UCSD-AML1 (cell line): ENCODE measurements around the gene C6orf52.
A peak's percentile ranks its signal among the peaks of the same experiment; 100 is the strongest.

Experiments
- DNase-seq: peaks from one replicate; lab custom pipeline; 2025; ENCODE audit not compliant: unreplicated experiment; lab: John Stamatoyannopoulos, UW

Gene C6orf52

DNA sequence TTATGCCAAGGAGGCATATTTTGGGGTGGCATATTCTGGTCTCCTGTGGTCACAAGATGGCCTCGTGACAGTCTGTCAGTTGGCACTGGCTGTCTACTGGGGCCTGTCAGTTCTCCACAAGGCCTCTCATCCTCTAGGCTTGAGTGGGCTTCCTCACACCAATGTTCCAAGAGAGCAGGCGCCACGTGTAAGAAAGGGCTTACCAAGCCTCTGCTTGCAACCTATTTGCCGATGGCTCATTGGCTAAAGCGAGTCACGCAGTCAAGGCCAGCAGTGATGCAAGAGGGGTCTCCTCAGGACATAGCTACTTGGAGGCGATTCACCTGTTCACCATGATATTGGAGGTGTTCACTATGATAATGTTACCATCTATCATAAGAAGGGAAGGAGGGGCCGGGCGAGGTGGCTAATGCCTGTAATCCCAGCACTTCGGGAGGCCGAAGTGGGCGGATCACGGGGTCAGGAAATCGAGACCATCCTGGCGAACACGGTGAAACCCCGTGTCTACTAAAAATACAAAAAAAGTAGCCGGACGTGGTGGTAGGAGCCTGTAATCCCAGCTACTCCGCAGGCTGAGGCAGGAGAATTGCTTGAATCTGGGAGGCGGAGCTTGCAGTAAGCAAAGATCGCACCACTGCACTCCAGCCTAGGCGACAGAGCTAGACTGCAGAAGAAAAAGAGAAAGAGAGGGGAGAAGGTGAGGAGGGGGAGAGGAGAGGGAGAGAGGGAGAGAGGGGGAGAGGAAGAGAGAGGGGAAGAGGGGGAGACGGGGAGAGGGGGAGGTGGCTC is 35.3 kb downstream of the C6orf52 start:
- DNase-seq, result no peak

DNA sequence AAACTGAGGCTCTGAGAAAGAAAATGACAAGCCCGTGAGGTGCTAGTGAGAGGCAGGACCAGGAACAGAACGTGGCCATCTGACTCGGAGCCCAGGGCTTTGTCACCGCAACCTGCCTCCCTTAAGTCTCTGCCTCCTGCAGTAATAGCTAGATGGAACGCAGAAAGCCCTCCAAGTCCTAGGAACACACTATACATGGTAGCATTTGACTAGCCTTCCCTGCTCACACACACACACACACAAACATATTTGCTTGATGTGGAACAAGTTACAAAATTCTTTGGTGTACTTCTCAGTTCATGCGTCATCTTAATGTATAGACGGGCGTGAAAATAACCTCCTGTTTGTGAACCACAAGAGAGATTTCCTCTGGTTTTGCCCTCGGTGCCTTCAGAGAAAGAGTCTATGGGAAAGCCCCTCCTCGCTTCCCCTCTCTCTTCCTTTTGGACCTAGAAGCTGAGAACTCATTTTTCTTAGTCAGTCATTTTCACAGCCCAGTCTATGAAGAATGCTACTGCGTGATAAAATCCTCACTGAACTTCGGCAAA is 38.8 kb downstream of the C6orf52 start:
- DNase-seq, result no peak

- DNase-seq, result no peak
These were observed 50.2 kb downstream of the C6orf52 start for GRCh38 chr6:10644225-10644624.

DNA sequence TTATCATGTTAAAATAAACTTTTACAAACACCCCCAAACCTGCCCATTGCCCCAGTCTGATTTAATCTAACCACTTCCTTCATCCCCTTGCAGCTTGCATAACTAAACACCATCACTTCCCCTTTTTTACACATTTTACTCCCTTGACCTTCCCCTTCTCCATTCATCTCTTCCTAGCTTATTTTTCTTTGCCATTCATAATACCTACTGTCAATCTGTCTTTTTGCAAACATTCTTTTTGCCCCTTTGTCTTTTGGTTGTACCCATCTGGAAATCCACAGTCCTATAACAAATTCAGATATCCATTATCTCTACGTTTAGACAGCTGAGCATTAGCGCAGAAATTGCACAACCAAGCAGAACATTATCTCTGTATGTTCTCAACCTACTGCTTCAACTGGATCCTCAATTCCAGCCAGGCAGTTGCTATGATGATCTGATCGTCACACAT is 51.2 kb downstream of the C6orf52 start:
- DNase-seq, result no peak

- DNase-seq, result no peak
These were observed 52.9 kb downstream of the C6orf52 start for GRCh38 chr6:10641528-10641927.

GRCh38 chr6:10640412-10640811 is 54.0 kb downstream of the C6orf52 start:
- peak; percentile 30 for DNase-seq

DNA sequence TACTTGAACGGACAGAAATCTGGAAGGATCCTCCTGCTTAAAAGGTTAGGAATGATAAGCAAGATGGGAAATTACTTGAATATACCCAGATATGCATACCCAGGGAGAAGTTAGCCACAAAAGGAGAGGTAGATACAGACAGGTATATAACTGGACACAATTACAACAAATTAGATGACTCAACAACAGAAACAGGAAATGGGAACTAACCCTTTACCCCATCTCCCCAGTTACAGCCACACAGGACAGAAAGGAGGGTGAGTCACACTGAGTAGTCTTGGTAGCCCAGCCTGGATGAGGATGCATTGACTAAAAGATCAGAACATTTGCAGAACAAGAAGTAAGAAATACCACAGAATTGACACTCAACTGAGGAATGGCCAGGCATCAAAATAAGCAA is 61.2 kb downstream of the C6orf52 start:
- no peak for DNase-seq

- no peak for DNase-seq
These were observed 64.2 kb downstream of the C6orf52 start for GRCh38 chr6:10630178-10630577.

DNA sequence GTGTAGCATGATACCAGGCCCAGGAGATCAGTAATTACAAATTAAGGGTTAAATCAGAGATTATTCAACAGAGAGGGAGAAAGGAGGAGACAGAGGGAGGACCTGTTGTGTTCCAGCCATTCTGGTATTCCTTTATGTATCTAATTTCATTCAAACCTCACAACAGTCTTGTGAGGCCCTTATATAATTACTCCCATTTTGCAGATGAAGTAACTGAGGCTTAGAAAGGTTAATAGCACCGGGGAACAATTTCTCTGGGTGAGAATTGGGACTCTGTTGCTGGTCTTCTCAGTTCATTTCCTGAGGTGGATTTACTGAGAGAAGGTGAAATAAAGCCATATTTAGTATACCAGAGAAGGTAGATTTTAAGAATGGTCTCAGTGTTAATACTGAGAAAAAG is 66.6 kb downstream of the C6orf52 start:
- DNase-seq, result no peak

- DNase-seq, result no peak
These were observed 68.2 kb downstream of the C6orf52 start for GRCh38 chr6:10626154-10626741.

- no peak for DNase-seq
These were observed 69.6 kb downstream of the C6orf52 start for GRCh38 chr6:10624836-10625235.

DNA sequence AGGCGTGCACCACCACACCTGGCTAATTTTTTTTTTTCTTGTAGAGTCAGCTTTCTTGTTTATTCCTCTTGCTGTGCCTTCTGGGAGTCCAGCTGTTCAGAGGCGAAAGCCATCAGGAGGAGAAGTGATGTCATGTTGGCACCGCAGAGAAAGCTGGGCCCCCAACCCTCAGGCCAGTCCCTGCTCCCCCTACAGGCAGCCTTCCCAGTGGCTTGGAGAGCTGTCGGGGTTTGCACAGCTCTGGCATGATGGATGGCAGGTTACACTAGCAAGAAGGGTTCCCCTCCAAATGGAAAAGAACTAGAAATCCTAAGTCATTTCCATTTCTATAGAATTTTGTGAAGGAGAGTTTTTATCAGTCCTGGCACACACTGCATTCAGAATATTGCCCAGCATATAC is 72.6 kb downstream of the C6orf52 start:
- no peak for DNase-seq
